Panc1 (cell line): ENCODE results near the gene KMT2C. TPM values are rescaled to one million over a fixed set of nuclear protein-coding genes. Genes with fewer than 3 reads are reported as not detected.

Experiments used
- ATAC-seq: fragments of 200-7000 bp; cut with Tn5 transposase; 2 replicates; pipeline ENCODE4 v1.9.1; 2020; ENCODE audit warnings: mild to moderate bottlenecking, moderate library complexity
- BruUV-seq: library from RNA; stranded (reverse); fragments of 400-500 nt; replicated peaks from 2 replicates; lab custom pipeline; 2021; lab: Mats Ljungman, UMichigan
- CTCF ChIA-PET: fragments of 300-600 bp; sonication (Branson Sonifier 250); formaldehyde crosslinking; loops from one replicate; lab custom pipeline; 2022; ENCODE audit warnings: antibody characterized with exemption; lab: Charles Lee
- POLR2A ChIA-PET: fragments of 300-600 bp; sonication (Branson Sonifier 250); formaldehyde crosslinking; loops from one replicate; lab custom pipeline; 2022; ENCODE audit warnings: antibody characterized with exemption; lab: Charles Lee
- DNase-seq: peaks from one replicate; pipeline ENCODE4 v3.0.0-alpha.2; 2010; ENCODE audit warnings: low read depth, low spot score
- H3K27ac ChIP-seq: 2 replicates; pipeline ENCODE4 v1.5.1; 2011; ENCODE audit warnings: mild to moderate bottlenecking, low read length, inconsistent platforms
- H3K27me3 ChIP-seq: fragments of 200-500 bp; sonication (Bioruptor generic); 2 replicates; pipeline ENCODE4 v1.6.0; 2014; ENCODE audit warnings: low read length, inconsistent platforms; ENCODE audit not compliant: control insufficient read depth, insufficient read depth
- H3K36me3 ChIP-seq: fragments of 200-500 bp; sonication (Bioruptor generic); 2 replicates; pipeline ENCODE4 v1.5.1; 2014; ENCODE audit warnings: inconsistent platforms, mild to moderate bottlenecking, low read length, moderate library complexity; ENCODE audit not compliant: control insufficient read depth, insufficient read depth
- H3K4me1 ChIP-seq: 2 replicates; pipeline ENCODE4 v1.5.1; 2011; ENCODE audit warnings: inconsistent platforms, mild to moderate bottlenecking, low read length, moderate library complexity; ENCODE audit not compliant: control insufficient read depth, insufficient read depth
- H3K4me3 ChIP-seq, 2 experiments: 2 replicates each; pipeline ENCODE4 v1.5.1; 2011 to 2012; ENCODE audit warnings: low read depth in 2 of 2, low read length in 2 of 2, mild to moderate bottlenecking in 2 of 2, inconsistent platforms in 1 of 2, moderate library complexity in 1 of 2
- H3K9me3 ChIP-seq: fragments of 200-500 bp; sonication (Bioruptor generic); 2 replicates; pipeline ENCODE4 v1.5.1; 2014; ENCODE audit warnings: low read depth, mild to moderate bottlenecking, inconsistent platforms, low read length, moderate library complexity; ENCODE audit not compliant: control insufficient read depth, insufficient read depth
- POLR2AphosphoS5 ChIP-seq: IDR thresholded peaks from 2 replicates; pipeline ENCODE4 v1.6.1; 2012; ENCODE audit warnings: mild to moderate bottlenecking, low read depth, low read length, moderate library complexity
- REST ChIP-seq, 2 experiments: IDR thresholded peaks; 2 replicates each; pipeline ENCODE4 v1.6.1; 2011 to 2012; ENCODE audit warnings: low read depth in 2 of 2, control low read depth in 1 of 2, low read length in 1 of 2, mild to moderate bottlenecking in 1 of 2, moderate library complexity in 1 of 2; ENCODE audit not compliant: insufficient read depth in 1 of 2
- SIN3A ChIP-seq: IDR thresholded peaks from 2 replicates; pipeline ENCODE4 v1.6.1; 2012; ENCODE audit warnings: low read depth, mild to moderate bottlenecking, low read length, moderate library complexity, borderline replicate concordance; ENCODE audit not compliant: insufficient read depth
- TCF7L2 ChIP-seq: IDR thresholded peaks from 2 replicates; pipeline ENCODE4 v1.6.1; 2011; ENCODE audit warnings: mild to moderate bottlenecking, low read depth, low read length, inconsistent platforms
- in situ Hi-C: cut with HindIII; loops from 2 replicates; pipeline ENCODE4 v1.10.0; 2016; ENCODE audit warnings: low sequenced_read_pairs, low pct_unique_long_range_greater_than_20kb
- intact Hi-C: fragments of 100-400 bp; cut with micrococcal nuclease; formaldehyde crosslinking; loops from one replicate; pipeline ENCODE4 v1.10.0; 2022; ENCODE audit not compliant: unreplicated experiment
- total RNA-seq: library from RNA; stranded (reverse); gene quantifications from one replicate; pipeline ENCODE4 v1.2.1, GENCODE V29; 2021; ENCODE audit not compliant: unreplicated experiment
- TF ChIP-seq, protein P1 (sequence below): fragments of 450-650 bp; IDR thresholded peaks from 2 replicates; pipeline ENCODE4 v1.5.1; 2017; ENCODE audit warnings: mild to moderate bottlenecking

Gene KMT2C
- total RNA-seq, 1 experiment from 2014 or later = 42.5 TPM

GRCh38 chr7:152178405-152179058 is 257.3 kb downstream of the KMT2C start:
- ChIA-PET CTCF (no interaction called here), POLR2A (interaction anchor here (0.7 kb wide), 1 partner anchor 340 kb away, joined by 7 read pairs; no protein-coding TSS in a partner anchor)
- no peak for ATAC-seq
- in situ Hi-C loops (no loop called here), intact Hi-C loops (no loop called here)
- Histone ChIP-seq H3K4me1 (no peaks in the 10 kb centered on the region), H3K27me3 (no peaks in the 10 kb centered on the region), H3K9me3 (no peaks in the 10 kb centered on the region), H3K36me3 (peaks cover 35% of the 10 kb centered on the region), H3K4me3 (no peak overlapping the region), H3K27ac (no peak overlapping the region)
- no TSS peak for BruUV-seq
- TF ChIP-seq SIN3A (no peak), TCF7L2 (no peak), POLR2AphosphoS5 (no peak), REST (IDR thresholded peaks at IDR 0.05; ENCODE audit: insufficient read depth in 1 of 2, low read depth in 2 of 2, low read length in 1 of 2) (no peak)
- TF ChIP-seq, protein P1, sequence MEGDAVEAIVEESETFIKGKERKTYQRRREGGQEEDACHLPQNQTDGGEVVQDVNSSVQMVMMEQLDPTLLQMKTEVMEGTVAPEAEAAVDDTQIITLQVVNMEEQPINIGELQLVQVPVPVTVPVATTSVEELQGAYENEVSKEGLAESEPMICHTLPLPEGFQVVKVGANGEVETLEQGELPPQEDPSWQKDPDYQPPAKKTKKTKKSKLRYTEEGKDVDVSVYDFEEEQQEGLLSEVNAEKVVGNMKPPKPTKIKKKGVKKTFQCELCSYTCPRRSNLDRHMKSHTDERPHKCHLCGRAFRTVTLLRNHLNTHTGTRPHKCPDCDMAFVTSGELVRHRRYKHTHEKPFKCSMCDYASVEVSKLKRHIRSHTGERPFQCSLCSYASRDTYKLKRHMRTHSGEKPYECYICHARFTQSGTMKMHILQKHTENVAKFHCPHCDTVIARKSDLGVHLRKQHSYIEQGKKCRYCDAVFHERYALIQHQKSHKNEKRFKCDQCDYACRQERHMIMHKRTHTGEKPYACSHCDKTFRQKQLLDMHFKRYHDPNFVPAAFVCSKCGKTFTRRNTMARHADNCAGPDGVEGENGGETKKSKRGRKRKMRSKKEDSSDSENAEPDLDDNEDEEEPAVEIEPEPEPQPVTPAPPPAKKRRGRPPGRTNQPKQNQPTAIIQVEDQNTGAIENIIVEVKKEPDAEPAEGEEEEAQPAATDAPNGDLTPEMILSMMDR = no peak
- DNase-seq = no peak

- H3K27ac ChIP-seq = no peak overlapping the region
- no peak overlapping the region for H3K4me3 ChIP-seq
- ATAC-seq (no peak), DNase-seq (no peak)
- ChIA-PET CTCF (no interaction called here), POLR2A (interaction anchor here (0.7 kb wide), 1 partner anchor 341 kb away, joined by 7 read pairs; no protein-coding TSS in a partner anchor)
- in situ Hi-C loops = no loop called here
- H3K36me3 ChIP-seq = peaks cover 34% of the 10 kb centered on the region
- no peaks in the 10 kb centered on the region for H3K27me3 ChIP-seq
- H3K4me1 ChIP-seq = no peaks in the 10 kb centered on the region
- TF ChIP-seq SIN3A = no peak
- no peaks in the 10 kb centered on the region for H3K9me3 ChIP-seq
- intact Hi-C loops = loop anchor here (2.0 kb wide), 1 partner anchor 67 kb away; no protein-coding TSS in a partner anchor
- no TSS peak for BruUV-seq
Measured at GRCh38 chr7:152177681-152178404, 258.0 kb downstream of the KMT2C start.
